Parathyroid adenoma (tissue), 2 donors: Measurements from ENCODE around the gene SPRYD4.
A peak's percentile ranks its signal among the peaks of the same experiment; 100 is the strongest.

Source experiments
- H2AFZ ChIP-seq: fragments of 300-600 bp; sonication (generic); one replicate; pipeline ENCODE4 v1.7.0; 2017; ENCODE audit warnings: antibody characterized with exemption, mild to moderate bottlenecking
- H3K27ac ChIP-seq: fragments of 300-600 bp; sonication (generic); one replicate; pipeline ENCODE4 v1.7.0; 2017
- H3K27me3 ChIP-seq: fragments of 300-600 bp; sonication (generic); one replicate; pipeline ENCODE4 v1.7.0; 2017; ENCODE audit warnings: low read length; ENCODE audit not compliant: control insufficient read depth, insufficient read depth
- H3K36me3 ChIP-seq: fragments of 300-600 bp; sonication (generic); one replicate; pipeline ENCODE4 v1.7.0; 2017; ENCODE audit warnings: low read length; ENCODE audit not compliant: control insufficient read depth, insufficient read depth
- H3K4me1 ChIP-seq: fragments of 300-600 bp; sonication (generic); one replicate; pipeline ENCODE4 v1.7.0; 2017; ENCODE audit warnings: control low read depth
- H3K4me2 ChIP-seq: fragments of 300-600 bp; sonication (generic); one replicate; pipeline ENCODE4 v1.7.0; 2017; ENCODE audit warnings: low read length
- H3K4me3 ChIP-seq: fragments of 300-600 bp; sonication (generic); one replicate; pipeline ENCODE4 v1.7.0; 2017; ENCODE audit warnings: low read depth, low read length
- H3K79me2 ChIP-seq: fragments of 300-600 bp; sonication (generic); one replicate; pipeline ENCODE4 v1.7.0; 2017; ENCODE audit warnings: control low read depth
- H3K9ac ChIP-seq: fragments of 300-600 bp; sonication (generic); one replicate; pipeline ENCODE4 v1.7.0; 2017; ENCODE audit warnings: mild to moderate bottlenecking
- H3K9me3 ChIP-seq: fragments of 300-600 bp; sonication (generic); one replicate; pipeline ENCODE4 v1.7.0; 2017; ENCODE audit warnings: low read length; ENCODE audit not compliant: control insufficient read depth
- TF ChIP-seq, protein P1 (sequence below): fragments of 300-600 bp; sonication (generic); IDR thresholded peaks from one replicate; pipeline ENCODE4 v1.7.0; 2017; ENCODE audit warnings: antibody characterized with exemption, mild to moderate bottlenecking
- donor health status: primary hyperparathyroidism.

SPRYD4 gene

DNA sequence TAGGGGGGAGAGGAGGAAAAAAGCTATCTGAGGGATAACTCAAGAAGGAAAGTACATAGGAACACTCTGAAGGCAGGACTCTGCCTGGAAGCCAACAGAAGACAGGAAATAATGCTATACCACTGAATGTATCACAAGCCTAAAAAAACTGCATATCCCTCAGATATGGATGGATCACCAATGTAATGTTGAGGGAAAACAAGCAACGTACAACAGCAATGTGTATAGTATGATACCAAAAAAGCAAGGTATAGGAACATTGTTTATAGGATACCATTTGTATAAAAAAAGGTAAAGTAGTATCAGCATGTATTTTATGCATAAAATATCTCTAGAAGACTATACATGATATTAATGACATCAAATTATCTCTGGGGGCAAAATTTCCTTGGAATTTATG lies 16.2 kb downstream of the SPRYD4 start:
- TF ChIP-seq, protein P1, sequence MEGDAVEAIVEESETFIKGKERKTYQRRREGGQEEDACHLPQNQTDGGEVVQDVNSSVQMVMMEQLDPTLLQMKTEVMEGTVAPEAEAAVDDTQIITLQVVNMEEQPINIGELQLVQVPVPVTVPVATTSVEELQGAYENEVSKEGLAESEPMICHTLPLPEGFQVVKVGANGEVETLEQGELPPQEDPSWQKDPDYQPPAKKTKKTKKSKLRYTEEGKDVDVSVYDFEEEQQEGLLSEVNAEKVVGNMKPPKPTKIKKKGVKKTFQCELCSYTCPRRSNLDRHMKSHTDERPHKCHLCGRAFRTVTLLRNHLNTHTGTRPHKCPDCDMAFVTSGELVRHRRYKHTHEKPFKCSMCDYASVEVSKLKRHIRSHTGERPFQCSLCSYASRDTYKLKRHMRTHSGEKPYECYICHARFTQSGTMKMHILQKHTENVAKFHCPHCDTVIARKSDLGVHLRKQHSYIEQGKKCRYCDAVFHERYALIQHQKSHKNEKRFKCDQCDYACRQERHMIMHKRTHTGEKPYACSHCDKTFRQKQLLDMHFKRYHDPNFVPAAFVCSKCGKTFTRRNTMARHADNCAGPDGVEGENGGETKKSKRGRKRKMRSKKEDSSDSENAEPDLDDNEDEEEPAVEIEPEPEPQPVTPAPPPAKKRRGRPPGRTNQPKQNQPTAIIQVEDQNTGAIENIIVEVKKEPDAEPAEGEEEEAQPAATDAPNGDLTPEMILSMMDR, result no peak
- H2AFZ ChIP-seq, result no peak overlapping the region
- H3K79me2 ChIP-seq, result peaks cover 2% of the 10 kb centered on the region
- no peak overlapping the region for H3K9ac ChIP-seq
- no peaks in the 10 kb centered on the region for H3K27me3 ChIP-seq
- no peaks in the 10 kb centered on the region for H3K36me3 ChIP-seq
- H3K4me2 ChIP-seq, result no peak overlapping the region
- H3K4me1 ChIP-seq, result no peaks in the 10 kb centered on the region
- no peak overlapping the region for H3K27ac ChIP-seq
- no peak overlapping the region for H3K4me3 ChIP-seq
- H3K9me3 ChIP-seq, result no peaks in the 10 kb centered on the region

DNA sequence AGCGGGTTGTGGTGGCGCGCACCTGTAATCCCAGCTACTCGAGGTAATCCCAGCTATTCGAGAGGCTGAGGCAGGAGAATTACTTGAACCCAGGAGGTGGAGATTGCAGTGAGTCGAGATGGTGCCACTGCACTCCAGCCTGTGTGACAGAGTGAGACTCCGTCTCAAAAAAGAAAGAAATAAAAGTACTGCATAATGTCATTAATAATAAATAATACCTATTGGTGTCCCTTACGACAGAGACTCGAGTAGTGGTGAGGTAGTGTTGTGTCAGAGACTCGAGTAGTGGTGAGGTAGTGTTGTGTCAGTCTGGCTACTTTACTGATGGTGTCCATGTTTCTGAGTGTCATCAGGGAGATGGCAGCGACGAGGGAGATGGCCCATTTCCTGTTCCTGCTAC lies 18.3 kb downstream of the SPRYD4 start:
- Histone ChIP-seq H3K36me3 (no peaks in the 10 kb centered on the region), H2AFZ (peak overlapping the region; percentile 98), H3K27me3 (no peaks in the 10 kb centered on the region), H3K9ac (no peak overlapping the region), H3K27ac (no peak overlapping the region), H3K4me1 (no peaks in the 10 kb centered on the region), H3K4me2 (no peak overlapping the region), H3K4me3 (no peak overlapping the region), H3K9me3 (no peaks in the 10 kb centered on the region), H3K79me2 (no peaks in the 10 kb centered on the region)
- TF ChIP-seq, protein P1, result no peak

DNA sequence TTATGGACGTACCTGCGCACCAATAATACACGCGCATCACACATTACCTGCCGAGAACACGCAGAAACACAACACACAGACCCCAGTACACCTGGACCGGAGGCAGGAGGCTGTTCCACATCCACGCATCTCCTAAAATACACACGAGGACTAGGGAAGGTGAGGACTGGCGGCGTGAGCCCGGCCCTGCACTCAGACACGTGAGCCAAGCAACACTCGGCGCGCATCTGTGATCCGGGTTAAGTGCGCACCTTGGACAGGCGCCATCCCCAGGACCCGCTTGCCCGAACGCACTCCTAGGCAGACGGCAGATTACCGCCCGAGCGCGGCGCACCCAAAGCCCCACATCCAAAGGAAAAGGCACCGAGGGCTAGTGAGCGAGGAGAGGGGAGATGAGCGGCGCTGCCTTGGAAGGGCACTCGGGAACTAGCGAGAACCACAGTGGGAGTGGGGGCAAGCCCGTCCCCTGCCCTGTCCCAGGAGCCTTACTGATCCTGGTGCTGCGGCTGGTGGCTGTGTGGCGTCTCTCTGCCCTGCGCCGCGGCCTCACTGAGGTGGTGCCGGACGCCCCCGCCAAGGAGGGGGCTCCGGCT lies 19.2 kb downstream of the SPRYD4 start:
- peak overlapping the region; percentile 67 for H3K4me3 ChIP-seq
- TF ChIP-seq, protein P1, result no peak
- H3K4me1 ChIP-seq, result no peaks in the 10 kb centered on the region
- no peaks in the 10 kb centered on the region for H3K79me2 ChIP-seq
- no peaks in the 10 kb centered on the region for H3K9me3 ChIP-seq
- H3K9ac ChIP-seq, result peak overlapping the region; percentile 31
- peak overlapping the region; percentile 99 for H3K4me2 ChIP-seq
- H3K27me3 ChIP-seq, result no peaks in the 10 kb centered on the region
- H3K27ac ChIP-seq, result peak overlapping the region; percentile 57
- no peaks in the 10 kb centered on the region for H3K36me3 ChIP-seq
- H2AFZ ChIP-seq, result peak overlapping the region; percentile 98

DNA sequence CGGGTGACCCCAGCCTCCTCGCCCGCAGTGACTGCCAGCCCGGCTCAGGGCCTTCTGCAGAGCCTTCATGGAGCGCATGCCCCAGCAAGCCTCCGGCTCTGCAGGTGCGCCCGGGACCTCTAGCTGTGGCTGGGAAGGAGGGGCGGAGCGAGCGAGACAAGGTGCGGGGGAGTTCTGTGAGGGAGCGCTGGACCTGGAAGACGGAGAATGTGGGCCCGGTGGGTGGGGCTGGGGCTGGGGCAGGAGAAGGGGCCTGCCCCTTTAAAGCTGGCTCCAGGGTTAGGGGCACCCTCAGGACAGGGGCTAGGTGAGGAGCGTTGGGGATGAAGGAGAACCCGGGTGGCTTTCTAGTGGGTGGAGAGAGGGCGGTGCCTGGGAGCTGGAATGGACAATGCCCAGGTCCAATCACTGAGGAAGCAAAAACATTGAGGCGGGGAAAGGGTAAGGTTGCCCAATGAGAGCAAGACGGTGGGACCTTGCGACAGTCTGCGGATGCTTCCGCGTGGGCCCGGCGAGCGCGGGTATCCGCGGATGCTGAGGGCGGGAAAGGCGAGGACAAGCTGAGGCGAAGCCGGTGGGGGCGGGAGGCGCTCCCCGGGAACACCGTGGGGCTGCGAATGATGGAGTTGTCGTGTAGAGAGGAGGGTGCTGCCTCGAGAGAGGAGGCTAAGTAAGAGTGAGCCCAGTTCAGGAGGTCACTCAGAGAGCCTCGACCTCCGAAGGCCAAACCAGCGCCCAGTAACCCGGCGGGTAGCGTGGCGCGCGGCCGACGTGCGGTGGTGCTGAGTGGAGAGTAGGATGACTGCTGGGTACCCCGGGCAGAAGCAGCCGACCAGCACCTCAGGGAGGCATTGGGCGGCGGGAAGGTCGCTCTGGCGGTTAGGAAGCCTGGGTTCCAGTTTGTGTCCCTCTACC lies 19.9 kb downstream of the SPRYD4 start, which contains the start of gene GLS2:
TSS of gene GLS2 (minus strand) at position 121 of the 915 bp plus-strand sequence. CDS start at position 78, 43 bp downstream.
- peak within 1 kb of the TSS; percentile 67 for H3K4me3 ChIP-seq
- no peaks in the 10 kb centered on the region for H3K27me3 ChIP-seq
- H3K27ac ChIP-seq, result peak within 1 kb of the TSS; percentile 57
- peak within 1 kb of the TSS; percentile 98 for H2AFZ ChIP-seq
- peak within 1 kb of the TSS; percentile 31 for H3K9ac ChIP-seq
- H3K79me2 ChIP-seq, result no peaks in the 10 kb centered on the region
- H3K36me3 ChIP-seq, result no peaks in the 10 kb centered on the region
- peak within 1 kb of the TSS; percentile 99 for H3K4me2 ChIP-seq
- TF ChIP-seq, protein P1, result no peak
- no peaks in the 10 kb centered on the region for H3K9me3 ChIP-seq
- no peaks in the 10 kb centered on the region for H3K4me1 ChIP-seq
